CD4-positive, alpha-beta T cell (primary cell): ENCODE measurements around the gene CAPN7. TPM values are rescaled to one million over a fixed set of nuclear protein-coding genes. Genes with fewer than 3 reads are reported as not detected.

Experiments used
- ATAC-seq: fragments of 200-7000 bp; cut with Tn5 transposase; one replicate; pipeline ENCODE4 v1.10.0; 2022; ENCODE audit warnings: mild to moderate bottlenecking; ENCODE audit not compliant: poor library complexity
- CTCF ChIA-PET: fragments of 350-600 bp; sonication (Branson Sonifier 250); formaldehyde crosslinking; loops from one replicate; lab custom pipeline; 2021; ENCODE audit warnings: antibody characterized with exemption, inconsistent platforms; lab: Charles Lee
- POLR2A ChIA-PET: fragments of 350-600 bp; sonication (Branson Sonifier 250); formaldehyde crosslinking; loops from one replicate; lab custom pipeline; 2021; ENCODE audit warnings: antibody characterized with exemption, inconsistent platforms; lab: Charles Lee
- DNase-seq, 14 experiments: peaks; one replicate each; pipeline ENCODE4 v3.0.0-alpha.2; 2013 to 2020; ENCODE audit warnings: mixed read lengths in 2 of 14
- H3K27ac ChIP-seq, 2 donors: one replicate each; pipeline versions ENCODE4 v1.5.1 to v1.7.0; 2013; ENCODE audit warnings: low read length in 2 of 2, low read depth in 1 of 2, mild to moderate bottlenecking in 1 of 2
- H3K27me3 ChIP-seq, 2 experiments: 1 replicate in 1 of 2; 2 replicates in 1 of 2; pipeline versions ENCODE4 v1.6.1 to v1.7.0; 2013; ENCODE audit warnings: low read length in 2 of 2, control low read depth in 1 of 2, mild to moderate bottlenecking in 1 of 2, moderate library complexity in 1 of 2; ENCODE audit not compliant: insufficient read depth in 2 of 2, control insufficient read depth in 1 of 2
- H3K36me3 ChIP-seq: one replicate; pipeline ENCODE4 v1.6.1; 2013; ENCODE audit warnings: low read length, control low read depth; ENCODE audit not compliant: insufficient read depth
- H3K4me1 ChIP-seq: one replicate; pipeline ENCODE4 v1.6.1; 2013; ENCODE audit warnings: low read length, control low read depth; ENCODE audit not compliant: insufficient read depth
- H3K4me3 ChIP-seq: one replicate; pipeline ENCODE4 v1.5.1; 2013; ENCODE audit warnings: mild to moderate bottlenecking, low read length, moderate library complexity
- H3K9me3 ChIP-seq, 2 experiments: 1 replicate in 1 of 2; 2 replicates in 1 of 2; pipeline versions ENCODE4 v1.6.1 to v1.7.0; 2013; ENCODE audit warnings: low read length in 2 of 2, mild to moderate bottlenecking in 2 of 2, control low read depth in 1 of 2, moderate library complexity in 1 of 2; ENCODE audit not compliant: control insufficient read depth in 1 of 2, insufficient read depth in 1 of 2
- H3K27ac Mint-ChIP-seq: one replicate; pipeline ENCODE4 v1.8.0; 2020; ENCODE audit warnings: mixed read lengths
- H3K27me3 Mint-ChIP-seq: one replicate; pipeline ENCODE4 v1.8.0; 2021; ENCODE audit warnings: mixed read lengths
- H3K36me3 Mint-ChIP-seq: one replicate; pipeline ENCODE4 v1.8.0; 2021; ENCODE audit warnings: low read depth, mixed read lengths
- H3K4me1 Mint-ChIP-seq: one replicate; pipeline ENCODE4 v1.8.0; 2021; ENCODE audit warnings: low read depth, mixed read lengths
- H3K4me3 Mint-ChIP-seq: one replicate; pipeline ENCODE4 v1.8.0; 2020; ENCODE audit warnings: mild to moderate bottlenecking, mixed read lengths
- H3K9me3 Mint-ChIP-seq: one replicate; pipeline ENCODE4 v1.8.0; 2020; ENCODE audit warnings: mixed read lengths
- intact Hi-C, 2 experiments: fragments of 100-400 bp; cut with DNase I in 1 of 2; cut with micrococcal nuclease in 1 of 2; formaldehyde crosslinking; loops; one replicate each; pipeline versions ENCODE4 v1.15.1 to v1.9.0; 2023 to 2025; cut with DNase I, micrococcal nuclease
- total RNA-seq, 174 experiments: library from RNA in 2 of 174; stranded (reverse) in 2 of 174; gene quantifications; one replicate each; pipeline ENCODE4 v1.2.3 and lab custom pipeline; 2021 to 2026
- TF ChIP-seq, protein P1 (sequence below): fragments of 200-600 bp; IDR thresholded peaks from one replicate; pipeline ENCODE4 v1.8.0; 2022; ENCODE audit warnings: antibody characterized with exemption, mild to moderate bottlenecking

Gene CAPN7
- total RNA-seq, 2 experiments from 2014 or later = 64.7 to 69.4 TPM

DNA sequence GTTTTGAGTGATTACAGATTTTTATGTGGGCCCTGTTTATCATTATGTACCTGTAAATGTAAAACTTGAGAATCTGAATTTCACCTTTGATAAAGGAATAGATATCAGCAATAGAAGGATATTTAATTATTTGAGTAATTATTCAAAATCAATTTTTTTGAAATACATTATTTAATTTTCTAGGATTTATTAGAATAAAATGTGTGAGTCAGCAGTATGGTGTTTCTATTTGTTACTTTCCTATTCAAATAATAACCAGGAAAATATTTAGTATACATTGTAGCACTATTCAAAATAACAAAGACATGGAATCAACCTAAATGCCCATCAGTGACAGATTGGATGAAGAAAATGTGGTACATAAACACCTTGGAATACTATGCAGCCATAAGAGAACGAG, 22.1 kb downstream of the CAPN7 start:
- H3K36me3 ChIP-seq = peaks cover 67% of the 10 kb centered on the region
- H3K9me3 ChIP-seq = no peaks in the 10 kb centered on the region
- ChIA-PET CTCF (no interaction called here), POLR2A (no interaction called here)
- H3K4me1 ChIP-seq = no peaks in the 10 kb centered on the region
- no peaks in the 10 kb centered on the region for H3K27me3 ChIP-seq
- DNase-seq = no peak
- no peaks in the 10 kb centered on the region for H3K9me3 Mint-ChIP-seq
- H3K4me1 Mint-ChIP-seq = no peaks in the 10 kb centered on the region
- H3K27ac ChIP-seq = no peak overlapping the region
- no peak overlapping the region for H3K27ac Mint-ChIP-seq
- no peaks in the 10 kb centered on the region for H3K27me3 Mint-ChIP-seq
- no peak for ATAC-seq
- intact Hi-C loops = no loop called here
- TF ChIP-seq, protein P1, sequence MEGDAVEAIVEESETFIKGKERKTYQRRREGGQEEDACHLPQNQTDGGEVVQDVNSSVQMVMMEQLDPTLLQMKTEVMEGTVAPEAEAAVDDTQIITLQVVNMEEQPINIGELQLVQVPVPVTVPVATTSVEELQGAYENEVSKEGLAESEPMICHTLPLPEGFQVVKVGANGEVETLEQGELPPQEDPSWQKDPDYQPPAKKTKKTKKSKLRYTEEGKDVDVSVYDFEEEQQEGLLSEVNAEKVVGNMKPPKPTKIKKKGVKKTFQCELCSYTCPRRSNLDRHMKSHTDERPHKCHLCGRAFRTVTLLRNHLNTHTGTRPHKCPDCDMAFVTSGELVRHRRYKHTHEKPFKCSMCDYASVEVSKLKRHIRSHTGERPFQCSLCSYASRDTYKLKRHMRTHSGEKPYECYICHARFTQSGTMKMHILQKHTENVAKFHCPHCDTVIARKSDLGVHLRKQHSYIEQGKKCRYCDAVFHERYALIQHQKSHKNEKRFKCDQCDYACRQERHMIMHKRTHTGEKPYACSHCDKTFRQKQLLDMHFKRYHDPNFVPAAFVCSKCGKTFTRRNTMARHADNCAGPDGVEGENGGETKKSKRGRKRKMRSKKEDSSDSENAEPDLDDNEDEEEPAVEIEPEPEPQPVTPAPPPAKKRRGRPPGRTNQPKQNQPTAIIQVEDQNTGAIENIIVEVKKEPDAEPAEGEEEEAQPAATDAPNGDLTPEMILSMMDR = no peak
- no peak overlapping the region for H3K4me3 ChIP-seq
- H3K36me3 Mint-ChIP-seq = peaks cover 85% of the 10 kb centered on the region
- no peak overlapping the region for H3K4me3 Mint-ChIP-seq

DNA sequence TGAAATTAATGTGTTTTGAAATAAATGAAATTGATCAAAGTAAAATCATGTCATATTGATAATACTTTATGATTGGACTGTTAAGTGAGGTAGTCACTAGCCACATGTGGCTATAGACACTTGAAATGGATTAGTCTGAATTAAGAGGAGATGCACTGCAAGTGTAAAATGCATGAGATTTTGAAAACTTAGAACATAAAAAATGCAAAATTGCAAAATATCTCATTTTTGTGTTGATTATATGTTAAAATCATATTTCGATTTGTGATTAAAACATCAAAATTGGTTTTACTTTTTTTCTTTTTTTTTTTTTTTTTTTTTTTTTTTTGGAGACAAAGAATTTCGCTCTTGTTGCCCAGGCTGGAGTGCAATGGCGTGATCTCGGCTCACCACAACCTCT, 23.2 kb downstream of the CAPN7 start:
- no peaks in the 10 kb centered on the region for H3K4me1 Mint-ChIP-seq
- TF ChIP-seq, protein P1 = no peak
- CTCF ChIA-PET = no interaction called here
- Histone ChIP-seq H3K27ac (no peak overlapping the region), H3K4me1 (no peaks in the 10 kb centered on the region), H3K27me3 (no peaks in the 10 kb centered on the region), H3K9me3 (no peaks in the 10 kb centered on the region), H3K36me3 (peaks cover 68% of the 10 kb centered on the region), H3K4me3 (no peak overlapping the region)
- POLR2A ChIA-PET = no interaction called here
- no peak for DNase-seq
- H3K27me3 Mint-ChIP-seq = no peaks in the 10 kb centered on the region
- intact Hi-C loops = no loop called here
- H3K4me3 Mint-ChIP-seq = no peak overlapping the region
- peaks cover 84% of the 10 kb centered on the region for H3K36me3 Mint-ChIP-seq
- no peaks in the 10 kb centered on the region for H3K9me3 Mint-ChIP-seq
- no peak overlapping the region for H3K27ac Mint-ChIP-seq
- ATAC-seq = no peak

DNA sequence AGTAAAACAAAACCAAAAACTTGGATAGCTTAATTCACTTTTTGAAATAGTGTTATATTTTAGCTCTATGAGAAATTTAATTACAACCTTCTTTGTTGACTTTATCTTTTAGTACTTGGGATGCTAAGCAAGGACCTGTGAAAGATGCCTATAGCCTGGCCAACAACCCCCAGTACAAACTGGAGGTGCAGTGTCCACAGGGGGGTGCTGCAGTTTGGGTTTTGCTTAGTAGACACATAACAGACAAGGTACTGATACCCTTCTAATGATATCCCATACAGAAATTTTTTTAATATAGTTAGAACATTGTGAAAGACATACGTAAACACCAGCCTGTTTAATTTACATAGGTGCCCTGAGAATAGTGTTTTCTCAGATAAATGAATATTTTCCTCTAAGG, 35.3 kb downstream of the CAPN7 start:
- peak; percentile 57 for ATAC-seq
- H3K27ac ChIP-seq = no peak overlapping the region
- no peaks in the 10 kb centered on the region for H3K9me3 ChIP-seq
- H3K27me3 Mint-ChIP-seq = no peaks in the 10 kb centered on the region
- intact Hi-C loops = no loop called here
- ChIA-PET CTCF (interaction anchor here (0.7 to 1.4 kb wide), 2 partner anchors 39 to 56 kb away, joined by 3 to 5 read pairs; no protein-coding TSS in a partner anchor), POLR2A (no interaction called here)
- H3K36me3 ChIP-seq = peaks cover 77% of the 10 kb centered on the region
- H3K4me1 Mint-ChIP-seq = peaks cover 6% of the 10 kb centered on the region
- no peaks in the 10 kb centered on the region for H3K4me1 ChIP-seq
- no peaks in the 10 kb centered on the region for H3K9me3 Mint-ChIP-seq
- no peak overlapping the region for H3K27ac Mint-ChIP-seq
- no peak overlapping the region for H3K4me3 ChIP-seq
- TF ChIP-seq, protein P1 = peak; percentile 18
- peaks cover 87% of the 10 kb centered on the region for H3K36me3 Mint-ChIP-seq
- DNase-seq = peak in 12 of 14 experiments; percentile 9 to 72 (median 45)
- H3K27me3 ChIP-seq = no peaks in the 10 kb centered on the region
- H3K4me3 Mint-ChIP-seq = no peak overlapping the region
